Embryonic facial prominence (tissue), 1 donor: ENCODE data around the gene NEGR1.

ENCODE experiments used
- DNase-seq: peaks from one replicate; pipeline ENCODE4 v3.0.0-alpha.2; 2016; ENCODE audit errors: extremely low spot score

The NEGR1 gene

DNA sequence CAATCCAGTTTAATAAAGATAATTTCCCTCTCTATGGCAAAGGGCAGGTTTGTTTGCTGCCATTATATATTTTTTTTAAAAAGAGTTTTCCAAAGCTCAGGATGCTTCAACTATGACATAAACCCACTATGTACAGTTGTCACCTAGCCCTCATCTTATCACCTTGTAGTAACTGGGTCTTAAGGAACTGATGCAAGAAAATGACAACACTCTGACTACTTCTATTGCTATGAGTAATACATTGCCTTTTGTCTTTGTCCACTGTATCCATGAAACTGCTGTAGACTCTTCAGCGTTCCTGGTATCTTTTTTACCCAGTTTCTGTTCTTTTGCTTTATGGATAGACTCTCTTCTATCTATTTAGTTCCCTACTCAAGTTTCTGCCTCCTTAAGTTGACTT is 586.5 kb downstream of the NEGR1 start:
- no peak for DNase-seq

DNA sequence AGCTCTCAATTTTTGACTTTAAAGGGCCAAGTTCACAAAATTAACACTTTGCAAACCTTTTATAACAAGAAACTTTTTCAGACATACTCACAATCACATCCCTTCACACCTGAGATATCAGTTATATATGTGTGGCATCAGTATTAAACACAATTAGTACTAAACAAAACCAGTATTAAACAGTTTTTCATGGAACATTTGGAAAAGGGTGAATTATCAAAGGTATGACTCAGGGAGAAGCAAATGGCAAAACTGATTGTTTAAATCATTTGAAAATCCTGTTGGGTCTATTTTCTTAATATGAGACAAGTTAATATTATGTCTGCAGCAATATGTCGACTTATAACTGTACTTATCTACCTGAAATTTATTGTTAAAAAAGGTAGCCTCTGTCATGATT is 587.3 kb downstream of the NEGR1 start:
- no peak for DNase-seq

DNA sequence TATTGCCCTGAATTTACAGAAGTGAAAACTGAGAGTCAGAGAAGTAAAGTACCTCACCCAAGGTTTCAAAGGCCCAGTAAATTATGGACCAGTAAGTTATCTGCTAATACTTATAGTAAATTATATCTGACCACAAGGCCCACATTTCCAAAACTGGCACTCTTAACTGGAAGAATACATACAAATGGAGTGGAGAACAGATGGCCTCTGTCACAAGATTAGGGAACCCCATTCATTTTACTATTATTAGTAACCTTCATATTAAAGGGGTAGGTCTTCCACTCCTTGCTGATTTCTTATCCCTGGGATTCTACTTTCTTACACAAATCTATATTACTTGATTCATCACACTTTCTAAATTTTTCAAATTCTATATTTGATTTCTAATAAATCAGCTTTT is 588.8 kb downstream of the NEGR1 start:
- DNase-seq, result no peak

DNA sequence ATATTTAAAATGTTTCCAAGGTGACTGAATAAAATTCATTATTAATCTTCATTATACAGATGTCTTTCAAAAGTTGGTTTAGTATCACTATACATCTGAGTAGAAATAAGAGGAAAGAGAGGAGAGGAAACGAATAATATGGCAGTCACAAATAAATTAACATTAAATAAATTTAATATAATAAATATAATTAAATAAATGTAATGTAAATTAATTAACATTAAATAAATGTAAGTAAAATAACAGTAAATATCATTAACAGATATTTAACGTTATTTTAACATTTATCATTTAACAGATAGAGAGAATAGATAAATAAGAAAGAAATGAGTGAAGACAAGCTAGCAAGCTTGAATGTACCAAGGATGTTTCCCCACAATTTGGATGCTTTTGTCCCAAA is 592.7 kb downstream of the NEGR1 start:
- DNase-seq, result no peak

DNA sequence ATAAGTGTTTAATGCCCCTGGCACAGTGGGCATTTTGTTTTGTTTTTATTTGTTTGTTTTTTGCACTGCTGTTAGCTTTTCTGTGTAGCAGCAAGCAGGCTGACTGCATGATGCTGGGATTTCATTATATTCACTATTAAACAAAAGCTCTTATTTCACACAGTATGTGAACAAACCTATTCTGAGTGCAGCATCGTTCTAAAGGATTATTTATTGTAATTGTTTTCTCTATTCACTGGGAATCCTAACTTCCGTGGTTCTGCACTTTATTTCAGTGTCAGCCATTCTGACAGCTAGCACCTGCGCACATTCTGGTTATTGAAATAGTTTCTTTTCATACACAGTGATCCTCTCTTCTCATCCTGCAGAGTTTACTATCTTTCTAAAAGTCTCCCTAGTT is 595.0 kb downstream of the NEGR1 start:
- no peak for DNase-seq

DNA sequence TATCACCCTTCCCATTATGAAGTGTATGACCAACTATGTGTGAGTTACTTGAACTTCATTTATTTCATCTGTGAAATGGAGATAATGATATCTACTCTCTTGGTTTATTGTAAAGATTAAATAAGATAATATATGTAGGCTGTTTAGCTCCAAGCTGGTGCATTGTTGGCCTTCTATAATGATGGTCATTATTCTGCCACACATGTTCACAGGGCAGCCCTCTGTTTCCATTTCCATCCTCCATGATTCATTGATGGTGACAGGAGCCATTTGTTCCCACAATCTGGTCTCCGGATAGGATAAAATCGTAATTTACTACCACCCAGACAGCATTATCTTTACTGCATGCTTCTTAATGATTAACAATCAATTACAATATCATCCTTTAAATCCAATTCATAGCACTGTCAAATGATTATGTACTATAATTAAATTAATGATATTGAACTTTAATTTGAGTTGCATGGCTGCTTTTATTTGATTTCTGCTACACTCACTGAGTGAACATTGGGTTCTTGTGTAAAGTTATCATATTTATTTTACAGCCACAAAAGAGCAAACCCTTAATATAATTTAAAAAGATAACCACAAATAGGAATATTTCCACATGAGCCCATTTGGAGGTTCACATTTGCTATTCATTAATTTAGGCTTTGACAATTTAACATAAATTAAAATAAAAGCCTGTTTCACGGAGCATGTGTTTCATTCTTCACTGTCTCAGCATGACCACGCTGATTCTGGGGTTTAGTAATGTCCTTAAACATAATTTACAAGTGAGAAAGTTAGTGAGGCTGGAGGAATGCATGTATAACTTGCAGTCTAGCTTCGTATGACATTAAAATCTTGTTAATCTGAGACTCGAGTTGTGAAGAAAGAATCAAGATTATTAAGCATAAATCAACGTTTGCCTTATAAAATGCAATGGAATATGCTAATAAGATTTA is 605.1 kb downstream of the NEGR1 start:
- DNase-seq, result no peak

DNA sequence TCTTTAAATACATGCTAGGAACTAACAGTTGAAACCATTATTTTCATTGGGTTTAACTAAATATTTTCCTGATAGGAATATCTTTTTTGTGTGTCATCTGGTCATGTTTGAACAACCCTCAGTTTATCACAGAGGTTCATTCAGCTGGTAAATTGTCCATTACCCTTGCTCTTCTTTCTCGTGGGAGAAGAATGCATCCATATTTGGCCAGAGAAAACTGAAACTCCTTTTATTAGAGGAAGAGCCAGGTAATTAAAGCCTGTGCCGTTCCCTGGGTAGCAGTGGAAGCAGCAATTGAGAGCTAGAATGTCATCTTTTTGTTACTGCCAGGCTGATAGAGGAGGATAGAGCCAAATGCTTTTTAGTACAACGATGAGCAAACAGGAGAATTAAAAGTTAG is 614.3 kb downstream of the NEGR1 start:
- no peak for DNase-seq

DNA sequence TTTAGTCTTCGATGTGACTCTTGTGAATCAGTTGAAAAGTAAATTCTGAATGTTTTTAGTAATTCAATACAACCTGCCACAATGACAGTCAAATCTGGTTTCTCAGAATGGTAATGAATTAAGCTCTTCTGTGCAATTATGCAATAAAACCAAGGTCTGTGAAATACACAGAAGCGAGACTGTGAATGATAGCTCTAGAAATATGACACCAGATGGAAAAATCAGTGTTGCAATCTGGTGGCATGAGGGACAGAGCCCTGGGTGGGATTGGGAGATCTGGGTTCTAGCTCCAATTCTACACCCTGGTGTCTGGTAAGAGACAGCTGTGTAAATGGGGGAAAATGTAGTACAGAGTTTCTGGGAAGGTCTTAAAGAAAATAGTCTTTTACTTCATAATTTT is 615.1 kb downstream of the NEGR1 start:
- no peak for DNase-seq

DNA sequence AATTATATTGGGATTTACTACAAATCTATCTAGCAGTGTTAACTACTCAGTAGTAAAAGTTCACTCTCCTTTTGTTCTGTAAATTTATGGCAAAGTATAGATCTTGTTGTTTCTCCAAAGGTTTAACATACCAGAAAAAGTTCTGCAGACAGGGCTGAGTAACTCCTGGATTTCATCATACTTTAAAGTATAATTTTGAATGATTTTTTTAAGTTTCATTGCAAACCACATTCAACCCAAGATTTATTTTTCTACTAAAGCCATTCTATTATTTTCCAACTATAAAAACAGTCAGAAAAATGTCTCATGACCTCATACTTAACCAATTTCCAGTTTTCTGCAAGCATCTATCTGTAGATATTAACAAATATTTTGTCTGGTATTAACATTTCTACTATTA is 615.7 kb downstream of the NEGR1 start:
- no peak for DNase-seq

DNA sequence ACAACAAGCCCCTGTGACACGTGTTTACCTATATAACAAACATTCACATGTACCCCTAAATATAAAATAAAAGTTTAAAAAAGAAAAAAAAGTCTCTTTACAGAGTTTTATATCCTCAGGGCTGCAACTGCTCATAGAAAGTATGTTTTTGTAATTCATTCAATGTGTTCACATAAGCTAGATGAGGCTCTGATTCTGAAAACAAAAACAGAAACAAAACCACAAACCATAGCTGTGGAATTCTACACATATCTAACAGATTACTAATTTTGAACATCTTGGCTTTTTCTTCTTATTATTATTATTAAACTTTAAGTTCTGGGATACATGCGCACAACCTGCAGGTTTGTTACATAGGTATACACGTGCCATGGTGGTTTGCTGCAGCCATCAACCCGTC is 621.9 kb downstream of the NEGR1 start:
- DNase-seq, result no peak

DNA sequence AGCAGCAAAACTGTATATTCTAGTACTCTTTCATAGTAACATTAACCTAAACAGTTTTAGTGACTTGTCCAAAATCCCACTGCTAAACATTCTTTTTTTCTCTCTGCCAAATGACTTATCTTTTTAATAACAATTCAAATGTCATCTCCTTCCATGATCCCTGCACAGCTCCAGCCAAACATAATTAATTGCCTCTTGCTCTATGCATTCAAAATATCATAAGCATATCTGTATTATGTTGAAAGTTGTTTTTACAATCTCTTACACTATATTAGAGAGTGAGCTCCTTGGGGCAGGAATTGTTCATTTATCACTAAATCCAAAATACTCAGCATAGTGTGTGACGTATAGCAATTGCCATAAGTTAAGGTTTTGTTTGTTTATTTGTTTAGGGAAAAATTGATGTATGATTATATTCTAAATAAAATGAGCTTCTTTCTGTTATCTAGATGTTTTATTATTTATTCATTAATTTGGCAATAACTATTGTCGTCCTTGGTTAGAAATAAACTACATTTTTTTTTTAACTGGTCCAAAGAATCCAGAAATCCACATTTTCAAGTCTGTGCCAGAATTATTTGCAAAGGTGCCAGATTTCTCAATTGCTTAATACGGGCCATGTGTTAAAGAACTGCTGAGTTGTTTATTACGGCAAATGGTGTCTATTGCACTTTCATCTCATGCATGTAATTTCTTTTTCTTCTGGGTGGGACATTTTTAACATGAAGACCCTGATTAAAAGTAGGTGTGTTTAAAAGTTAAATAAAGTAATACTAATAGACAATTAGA is 624.3 kb downstream of the NEGR1 start:
- no peak for DNase-seq

DNA sequence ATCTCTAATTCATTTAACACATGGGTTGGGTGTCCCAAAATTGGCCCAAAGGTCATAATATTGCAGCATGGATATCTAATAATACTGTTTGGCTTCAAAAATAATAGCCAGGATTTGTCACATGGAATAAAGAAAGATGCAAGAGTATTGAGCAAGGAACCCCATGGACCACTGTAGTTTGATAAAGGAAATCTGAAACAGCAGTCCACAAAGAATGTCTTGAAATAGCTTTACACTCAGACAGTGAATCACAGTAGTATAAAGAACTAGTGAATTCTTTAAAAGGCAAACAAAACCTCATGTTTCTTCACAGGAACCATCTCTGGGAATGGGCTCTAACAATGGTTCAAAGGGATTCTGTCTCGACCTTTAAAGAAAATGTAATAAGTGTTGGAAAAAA is 625.4 kb downstream of the NEGR1 start:
- DNase-seq, result no peak

DNA sequence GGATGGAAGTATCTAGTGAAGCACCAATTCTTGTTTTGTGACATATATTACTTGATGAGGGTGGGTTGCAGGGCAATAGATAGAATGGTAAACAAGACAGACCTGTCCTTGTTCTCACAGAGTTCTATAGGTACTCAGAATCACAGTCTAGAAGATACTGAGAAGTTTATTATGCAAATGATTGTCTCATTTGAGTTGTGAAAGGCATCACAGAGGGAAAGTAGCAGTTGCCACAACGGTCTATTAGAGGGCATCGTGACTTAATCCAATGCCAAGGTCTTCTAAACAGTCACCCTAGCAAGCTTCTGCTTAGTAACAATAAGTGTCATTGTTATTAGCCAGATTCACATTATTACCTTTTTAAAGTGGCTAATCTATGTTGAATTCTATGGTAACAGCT is 626.7 kb downstream of the NEGR1 start:
- no peak for DNase-seq

DNA sequence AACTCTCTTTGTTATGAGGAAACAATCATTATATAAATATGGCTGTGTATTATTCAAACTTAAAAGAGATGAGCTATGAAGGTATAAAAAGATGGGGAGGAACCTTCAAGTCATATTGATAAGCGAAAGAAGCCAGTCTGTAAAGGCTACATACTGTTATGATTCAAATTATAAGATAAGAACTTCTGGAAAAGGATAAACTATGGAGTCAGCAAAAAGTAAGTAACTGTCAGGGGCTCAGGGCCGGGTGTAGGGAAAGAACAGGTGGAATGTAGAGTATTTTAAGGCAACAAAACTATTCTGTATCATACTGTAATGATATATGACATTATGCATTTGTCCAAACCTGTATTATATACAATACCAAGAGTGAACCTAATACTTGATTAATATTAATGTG is 628.4 kb downstream of the NEGR1 start:
- DNase-seq, result no peak

DNA sequence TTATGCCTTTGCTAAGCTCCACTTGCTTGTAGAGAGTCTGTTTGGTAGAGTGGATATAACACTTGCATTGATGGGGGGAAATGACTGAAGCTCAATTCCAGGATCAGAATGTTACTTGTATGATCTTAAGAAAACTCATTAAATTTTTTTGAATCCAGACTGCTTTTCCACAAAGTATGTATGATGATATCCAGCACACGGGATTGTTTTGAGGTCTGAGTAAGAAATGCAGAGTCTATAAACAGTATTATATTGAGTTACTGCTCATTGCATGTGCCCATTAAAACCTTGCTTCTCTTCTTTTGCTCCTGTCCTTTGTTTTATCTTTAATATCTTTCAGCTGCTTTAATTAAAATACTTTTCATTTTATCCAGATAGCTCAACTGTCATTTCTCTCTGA is 631.1 kb downstream of the NEGR1 start:
- DNase-seq, result no peak

DNA sequence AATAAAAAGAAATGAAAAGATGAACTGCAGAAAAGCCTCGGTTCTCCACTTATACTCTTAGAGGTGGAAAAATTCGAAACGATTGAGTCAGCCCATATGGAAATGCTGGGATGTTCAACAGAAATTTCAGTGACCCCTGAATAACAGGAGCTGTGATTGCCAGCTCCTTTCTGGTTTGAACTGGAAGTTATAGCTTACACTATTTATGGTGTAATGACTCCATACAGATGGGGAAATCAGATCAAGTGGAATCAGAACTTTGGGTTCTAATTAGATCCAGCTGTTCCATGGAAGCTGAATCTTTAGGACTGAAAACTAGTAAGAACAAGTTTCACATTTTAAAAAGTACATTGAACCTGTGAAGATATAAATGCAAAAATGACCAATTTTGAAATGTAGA is 632.2 kb downstream of the NEGR1 start:
- DNase-seq, result no peak

DNA sequence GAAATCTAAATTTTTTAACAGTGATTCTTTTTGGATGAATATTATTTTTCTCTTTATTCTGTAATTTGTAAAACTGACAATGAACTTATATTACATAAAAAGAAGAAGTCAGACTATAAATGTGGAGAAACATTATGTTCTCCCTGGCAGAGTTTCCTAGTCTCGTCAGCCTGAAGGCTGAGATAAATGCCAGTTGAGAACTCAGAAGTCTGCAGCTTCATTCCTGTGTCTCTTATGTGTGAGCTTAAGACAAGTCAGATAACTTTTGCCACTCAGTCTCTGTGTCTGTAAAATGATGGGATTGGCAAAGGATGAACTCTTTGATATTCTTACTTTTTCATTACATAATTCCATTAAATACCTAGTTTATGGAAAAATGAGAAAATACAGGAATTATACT is 632.7 kb downstream of the NEGR1 start:
- DNase-seq, result no peak

DNA sequence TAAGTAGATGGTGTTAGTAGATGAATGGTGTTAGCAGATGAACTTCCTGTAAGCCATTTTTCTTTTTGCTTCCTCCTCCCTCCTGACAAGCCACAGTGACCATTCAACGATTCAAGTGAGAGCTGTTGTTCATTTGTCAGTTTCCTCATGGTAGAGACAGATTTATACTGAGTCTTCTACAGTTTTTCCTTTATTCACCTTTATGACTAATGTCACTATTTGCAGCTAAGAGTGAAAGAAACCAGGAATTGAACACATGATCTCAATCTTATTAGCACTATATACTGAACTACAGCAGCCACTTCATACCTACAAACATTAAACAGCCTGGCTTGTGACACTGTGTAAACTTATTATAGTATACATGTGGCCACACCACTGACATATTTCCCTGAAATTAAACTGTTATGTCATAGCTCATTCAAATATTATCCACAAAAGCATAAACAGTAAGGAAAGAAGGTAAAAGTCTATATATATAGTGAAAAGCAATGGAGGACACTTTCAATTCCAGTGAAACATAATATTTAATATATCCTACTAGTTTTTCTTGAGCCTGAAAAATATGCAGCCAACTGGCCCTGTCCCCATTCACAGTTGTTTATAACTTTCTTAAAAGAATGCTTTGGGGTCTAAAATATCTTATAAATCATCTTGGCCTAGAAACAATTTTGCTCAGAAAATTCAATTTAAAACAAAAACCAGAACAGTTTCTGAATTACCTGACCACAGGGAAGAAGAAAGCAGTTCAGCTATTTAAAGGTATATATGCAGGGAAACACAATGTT is 634.6 kb downstream of the NEGR1 start:
- DNase-seq, result no peak

DNA sequence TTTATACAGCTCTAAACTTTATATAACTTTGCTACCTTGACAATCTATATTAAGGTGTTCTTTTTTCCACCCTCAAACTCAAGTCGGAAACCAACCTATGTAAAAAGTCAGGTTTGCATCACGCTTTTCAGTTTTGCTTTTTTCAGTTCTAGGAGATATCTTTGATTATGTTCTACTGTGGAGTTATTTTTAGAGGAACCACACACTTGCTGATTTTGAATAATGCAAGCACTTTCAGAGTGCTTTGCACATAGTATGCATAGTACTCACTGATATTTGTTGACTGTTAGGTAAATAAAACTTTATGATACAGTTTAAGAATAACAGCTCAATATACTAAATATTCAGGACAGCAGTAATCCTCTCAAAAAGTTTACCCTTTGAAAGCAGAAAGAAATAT is 637.3 kb downstream of the NEGR1 start:
- no peak for DNase-seq

DNA sequence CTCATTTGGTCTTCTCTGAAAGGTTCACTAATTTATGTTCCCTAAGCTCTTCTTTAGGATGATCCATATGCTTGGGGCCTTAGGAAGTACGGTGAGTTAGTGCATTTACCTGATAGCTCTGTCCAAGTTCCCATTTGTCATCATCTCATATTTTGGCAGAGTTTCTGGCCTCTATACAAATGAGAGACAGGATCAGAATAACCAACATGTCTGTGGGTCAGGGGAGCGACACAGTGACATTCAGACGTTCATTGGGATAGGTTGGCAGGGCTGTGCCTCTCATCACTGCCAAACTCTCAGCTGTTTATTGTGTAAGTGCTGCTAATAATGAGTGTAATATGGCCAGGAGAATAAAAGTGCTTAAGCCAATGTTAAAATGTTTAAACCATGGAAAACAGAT is 640.4 kb downstream of the NEGR1 start:
- DNase-seq, result no peak

DNA sequence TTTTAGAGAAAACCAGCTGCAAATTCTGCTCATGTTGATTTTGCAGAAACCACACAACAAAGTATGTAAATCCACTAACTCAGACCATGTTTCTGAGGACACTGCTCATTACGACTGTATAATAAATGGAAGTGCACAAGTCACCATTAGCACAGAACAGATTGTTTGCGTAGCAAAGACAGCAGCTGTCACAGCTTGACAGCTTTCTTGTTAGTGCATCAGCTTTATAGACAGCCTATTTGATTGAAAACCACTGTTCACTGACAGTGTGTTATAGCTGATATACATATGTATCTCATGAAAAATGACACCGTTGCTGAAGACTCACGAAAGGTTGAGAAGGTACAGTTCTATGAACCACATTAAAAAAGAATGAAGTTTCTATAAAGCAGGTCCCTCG is 641.3 kb downstream of the NEGR1 start:
- no peak for DNase-seq

DNA sequence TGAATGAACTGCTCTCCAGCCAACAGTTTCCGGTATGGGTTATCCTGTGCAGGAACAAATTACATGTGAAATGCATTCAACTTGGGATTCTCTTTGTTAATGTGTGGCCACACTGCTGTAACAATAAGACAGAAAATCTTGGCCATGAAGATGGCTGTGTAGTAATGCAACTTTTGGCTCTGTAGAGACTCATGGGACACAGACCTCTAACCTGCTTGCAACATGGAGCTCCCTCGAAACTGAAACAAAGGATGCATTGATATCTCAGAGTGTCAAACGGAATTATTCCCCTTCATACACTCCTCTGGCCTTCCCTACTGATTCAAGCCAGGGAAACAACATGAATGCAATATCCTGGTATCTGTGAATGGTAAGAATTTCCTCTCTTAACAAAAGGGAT is 642.2 kb downstream of the NEGR1 start:
- DNase-seq, result no peak
